GM18526 (cell line): Measurements from ENCODE around the gene ANO8.

ENCODE experiments used
- POLR2A ChIP-seq: IDR thresholded peaks from 3 replicates; pipeline ENCODE4 v1.6.1; 2011; ENCODE audit not compliant: insufficient read length; ENCODE audit errors: extremely low read depth

The ANO8 gene

GRCh38 chr19:17335575-17335974 lies 920 bp upstream of the ANO8 start:
- no peak for TF ChIP-seq POLR2A

GRCh38 chr19:17333611-17334413 lies 843 bp downstream of the ANO8 start:
- no peak for TF ChIP-seq POLR2A

GRCh38 chr19:17332677-17333581 lies 1.7 kb downstream of the ANO8 start:
- no peak for TF ChIP-seq POLR2A

GRCh38 chr19:17332360-17332676 lies 2.3 kb downstream of the ANO8 start:
- TF ChIP-seq POLR2A: no peak

GRCh38 chr19:17331045-17331558 lies 3.6 kb downstream of the ANO8 start:
- no peak for TF ChIP-seq POLR2A

GRCh38 chr19:17330262-17331044 lies 4.2 kb downstream of the ANO8 start:
- TF ChIP-seq POLR2A: no peak

GRCh38 chr19:17329366-17330261 lies 5.0 kb downstream of the ANO8 start:
- no peak for TF ChIP-seq POLR2A

GRCh38 chr19:17328517-17329365 lies 5.9 kb downstream of the ANO8 start:
- TF ChIP-seq POLR2A: no peak

- no peak for TF ChIP-seq POLR2A
These were observed 6.8 kb downstream of the ANO8 start for GRCh38 chr19:17327654-17328516.

GRCh38 chr19:17327068-17327653 lies 7.5 kb downstream of the ANO8 start:
- no peak for TF ChIP-seq POLR2A

GRCh38 chr19:17326595-17326966 lies 8.1 kb downstream of the ANO8 start:
- TF ChIP-seq POLR2A: no peak

GRCh38 chr19:17325881-17326594 lies 8.6 kb downstream of the ANO8 start:
- TF ChIP-seq POLR2A: no peak

GRCh38 chr19:17325133-17325532 lies 9.5 kb downstream of the ANO8 start:
- no peak for TF ChIP-seq POLR2A
